ENCODE results near the gene FAM135A. TPM values are rescaled to one million over a fixed set of nuclear protein-coding genes. Genes with fewer than 3 reads are reported as not detected.

FAM135A gene
- total and polyA plus RNA-seq, 10 of the 15 experiments (the other 5 are each of a cell fraction or from before 2014, with no cell fraction given) = 3.9 to 24.5 (median 13.7) TPM

- TF ChIP-seq MXI1 (IDR thresholded peaks at IDR 0.05; ENCODE audit: low read depth, low read length) (peak; percentile 81), ELK1 (IDR thresholded peaks at IDR 0.05; ENCODE audit: low read depth, low read length) (no peak), SREBF1 (IDR thresholded peaks at IDR 0.05; ENCODE audit: low read length) (no peak), ZBTB40 (IDR thresholded peaks at IDR 0.05; ENCODE audit: borderline replicate concordance) (no peak; the same call in 1 of the 2 replicates), SUPT20H (IDR thresholded peaks at IDR 0.05; ENCODE audit: borderline replicate concordance, control insufficient read depth, low read depth, low read length) (no peak), CREM (IDR thresholded peaks at IDR 0.05; ENCODE audit: low read depth) (peak; percentile 97), DPF2 (IDR thresholded peaks at IDR 0.05) (peak; percentile 89), IKZF1 (conservative IDR thresholded peaks at IDR 0.05) (peak; percentile 73), POLR2AphosphoS5 (IDR thresholded peaks at IDR 0.05; ENCODE audit: low read length) (peak; percentile 98), MTA2 (IDR thresholded peaks at IDR 0.05; ENCODE audit: low read depth) (no peak), BCLAF1 (IDR thresholded peaks at IDR 0.05) (no peak), CEBPZ (IDR thresholded peaks at IDR 0.05; ENCODE audit: low read depth, low read length) (no peak), REST (IDR thresholded peaks at IDR 0.05; ENCODE audit: low read depth, low read length) (no peak)
Observed at GRCh38 chr6:70413114-70413991, at the start of gene FAM135A (continued).

Measured in GM12878 (cell line).